ENCODE measurements around the gene BTG1.
"Not testable (repeated sequence)": the region's sequence is repeated elsewhere in the genome, so short reads cannot be mapped to it uniquely, and the experiment has no call there.

The BTG1 gene

GRCh38 chr12:92094751-92095161 is 50.9 kb downstream of the BTG1 start:
- DNase-seq, result no peak

DNA sequence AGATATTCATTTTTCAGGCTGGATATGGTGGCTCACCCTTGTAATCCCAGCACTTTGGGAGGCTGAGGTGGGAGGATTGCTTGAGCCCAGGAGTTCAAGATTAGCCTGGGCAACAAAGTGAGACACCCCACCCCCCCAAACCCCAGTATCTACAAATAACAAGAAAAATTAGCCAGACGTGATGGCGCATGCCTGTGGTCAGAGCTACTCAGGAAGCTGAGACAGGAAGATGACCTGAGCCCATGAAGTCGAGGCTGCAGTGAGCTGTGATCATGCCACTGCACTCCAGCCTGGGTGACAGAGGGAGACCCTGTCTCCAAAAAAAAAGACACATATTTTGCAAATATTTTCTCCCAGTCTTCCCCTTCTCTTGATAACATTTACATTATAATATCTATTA is 51.3 kb downstream of the BTG1 start:
- not testable (repeated sequence) for DNase-seq
